H1 (cell line): ENCODE results near the gene CADM1. TPM values are rescaled to one million over a fixed set of nuclear protein-coding genes. Genes with fewer than 3 reads are reported as not detected.

Source experiments
- ASH2L ChIP-seq: fragments of 200-600, 300-600 bp; sonication (generic); IDR thresholded peaks from one replicate; pipeline ENCODE4 v1.7.1; 2017; ENCODE audit warnings: low read length
- ATF3 ChIP-seq: IDR thresholded peaks from 2 replicates; pipeline ENCODE4 v1.6.1; 2011; ENCODE audit warnings: low read depth, mild to moderate bottlenecking, low read length; ENCODE audit not compliant: insufficient read depth
- BRCA1 ChIP-seq: IDR thresholded peaks from 2 replicates; pipeline ENCODE4 v1.6.1; 2012; ENCODE audit warnings: low read depth, low read length, improper control_type of control experiment
- CTCF ChIP-seq, 3 experiments: IDR thresholded peaks; 1 replicate in 2 of 3; 2 replicates in 1 of 3; pipeline versions ENCODE4 v1.5.1 to v1.6.1; 2011; ENCODE audit warnings: low read length in 3 of 3, mild to moderate bottlenecking in 3 of 3, inconsistent platforms in 2 of 3, low read depth in 1 of 3, moderate library complexity in 1 of 3; ENCODE audit not compliant: insufficient read depth in 1 of 3; ENCODE audit errors: control extremely low read depth in 1 of 3
- KDM4A ChIP-seq: IDR thresholded peaks from one replicate; pipeline ENCODE4 v1.7.1; 2012; ENCODE audit warnings: low read depth, mild to moderate bottlenecking, moderate library complexity, low read length, inconsistent platforms; ENCODE audit not compliant: severe bottlenecking
- polyA plus RNA-seq, 7 experiments: library from polyadenylated mRNA; depleted of rRNA in 3 of 7; stranded (reverse) in 5 of 7; unstranded in 2 of 7; fragments of >200 nt in 5 of 7; fragments of 200-250 nt in 2 of 7; gene quantifications; 1 replicate in 5 of 7; 2 replicates in 1 of 7; 4 replicates in 1 of 7; pipeline versions ENCODE4 v1.2.1 to v1.2.3, GENCODE V29; 2011 to 2013; ENCODE audit warnings: missing spikeins in 2 of 7, mixed read lengths in 2 of 7
- total RNA-seq: library from RNA; stranded (reverse); fragmentation: NEBNext Ultra II Directional; extraction: Animal tissue kit (Norgen Biotek cat#: 25700); gene quantifications from 2 replicates; pipeline ENCODE4 v1.2.1, GENCODE V29; 2021

The CADM1 gene
- total and polyA plus RNA-seq, 2 of the 8 experiments (the other 6 are each of a cell fraction or from before 2014, with no cell fraction given): 8.3 to 25.3 TPM

GRCh38 chr11:115357066-115357465, 147.1 kb downstream of the CADM1 start (continued):
- TF ChIP-seq CTCF (IDR thresholded peaks at IDR 0.05; ENCODE audit: control extremely low read depth in 1 of 3, insufficient read depth in 1 of 3, low read depth in 1 of 3, low read length in 3 of 3): no peak
- TF ChIP-seq BRCA1: no peak
- TF ChIP-seq ATF3: no peak
- TF ChIP-seq KDM4A: no peak
- no peak for TF ChIP-seq ASH2L
